ENCODE data around the gene C19orf85.
A peak's percentile ranks its signal among the peaks of the same experiment; 100 is the strongest.

DNA sequence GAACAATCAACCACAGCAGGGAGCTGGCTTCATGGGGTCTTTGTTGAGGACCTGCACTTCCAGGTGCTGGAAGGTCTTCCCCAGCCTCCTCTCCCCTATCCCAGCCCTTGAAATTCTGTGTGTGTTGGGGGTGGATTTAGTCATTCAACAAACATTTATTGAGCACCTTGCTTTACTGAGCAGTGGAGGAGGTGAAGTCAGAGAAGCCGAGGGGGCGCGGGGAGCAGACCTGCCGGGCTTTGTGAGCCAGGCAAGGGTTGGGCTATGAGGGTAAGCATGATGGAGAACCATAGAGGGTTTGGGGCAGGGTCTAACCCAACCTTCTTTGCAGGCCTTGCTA, 3.5 kb upstream of the C19orf85 start:
- TF ChIP-seq, protein P1, sequence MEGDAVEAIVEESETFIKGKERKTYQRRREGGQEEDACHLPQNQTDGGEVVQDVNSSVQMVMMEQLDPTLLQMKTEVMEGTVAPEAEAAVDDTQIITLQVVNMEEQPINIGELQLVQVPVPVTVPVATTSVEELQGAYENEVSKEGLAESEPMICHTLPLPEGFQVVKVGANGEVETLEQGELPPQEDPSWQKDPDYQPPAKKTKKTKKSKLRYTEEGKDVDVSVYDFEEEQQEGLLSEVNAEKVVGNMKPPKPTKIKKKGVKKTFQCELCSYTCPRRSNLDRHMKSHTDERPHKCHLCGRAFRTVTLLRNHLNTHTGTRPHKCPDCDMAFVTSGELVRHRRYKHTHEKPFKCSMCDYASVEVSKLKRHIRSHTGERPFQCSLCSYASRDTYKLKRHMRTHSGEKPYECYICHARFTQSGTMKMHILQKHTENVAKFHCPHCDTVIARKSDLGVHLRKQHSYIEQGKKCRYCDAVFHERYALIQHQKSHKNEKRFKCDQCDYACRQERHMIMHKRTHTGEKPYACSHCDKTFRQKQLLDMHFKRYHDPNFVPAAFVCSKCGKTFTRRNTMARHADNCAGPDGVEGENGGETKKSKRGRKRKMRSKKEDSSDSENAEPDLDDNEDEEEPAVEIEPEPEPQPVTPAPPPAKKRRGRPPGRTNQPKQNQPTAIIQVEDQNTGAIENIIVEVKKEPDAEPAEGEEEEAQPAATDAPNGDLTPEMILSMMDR (IDR thresholded peaks at IDR 0.05), result peak in 1 of 6 experiments; percentile 10
- no peak for TF ChIP-seq POLR2A (IDR thresholded peaks at IDR 0.05)

All from Peyer's patch (tissue), 4 donors.